HEK293T (cell line): Measurements from ENCODE around the gene GYS1.

Source experiments
- CTCF ChIA-PET: fragments of 350-600 bp; formaldehyde crosslinking; extraction: SDS; loops from one replicate; lab custom pipeline; 2021; ENCODE audit warnings: antibody characterized with exemption, inconsistent platforms; lab: Yijun Ruan, JAX
- POLR2A ChIA-PET: fragments of 350-600 bp; formaldehyde crosslinking; extraction: SDS; loops from one replicate; lab custom pipeline; 2020; ENCODE audit warnings: antibody characterized with exemption, inconsistent platforms; lab: Yijun Ruan, JAX
- DNase-seq: peaks from one replicate; pipeline ENCODE4 v3.0.0; 2012; ENCODE audit warnings: mixed read lengths; ENCODE audit errors: extremely low spot score
- ARNT ChIP-seq: fragments of 450-650 bp; IDR thresholded peaks from 2 replicates; pipeline ENCODE4 v1.6.1; 2017; ENCODE audit warnings: mild to moderate bottlenecking
- BHLHE40 ChIP-seq: fragments of 450-650 bp; IDR thresholded peaks from 2 replicates; pipeline ENCODE4 v1.6.1; 2016; ENCODE audit warnings: mild to moderate bottlenecking, moderate library complexity, borderline replicate concordance
- CTBP1 ChIP-seq: fragments of 450-650 bp; IDR thresholded peaks from 2 replicates; pipeline ENCODE4 v1.6.1; 2016; ENCODE audit warnings: borderline replicate concordance
- ELF4 ChIP-seq: fragments of 450-650 bp; IDR thresholded peaks from 2 replicates; pipeline ENCODE4 v1.6.1; 2017; ENCODE audit warnings: antibody characterized with exemption
- FOXA1 ChIP-seq: fragments of 450-650 bp; IDR thresholded peaks from 2 replicates; pipeline ENCODE4 v1.6.1; 2016; ENCODE audit warnings: mild to moderate bottlenecking
- FOXK2 ChIP-seq: fragments of 450-650 bp; IDR thresholded peaks from 2 replicates; pipeline ENCODE4 v1.6.1; 2016; ENCODE audit warnings: mild to moderate bottlenecking
- FOXM1 ChIP-seq: fragments of 450-650 bp; IDR thresholded peaks from 2 replicates; pipeline ENCODE4 v1.6.1; 2017; ENCODE audit warnings: mild to moderate bottlenecking, borderline replicate concordance
- HDGF ChIP-seq: fragments of 450-650 bp; IDR thresholded peaks from 2 replicates; pipeline ENCODE4 v1.6.1; 2017; ENCODE audit warnings: antibody characterized with exemption, borderline replicate concordance
- L3MBTL2 ChIP-seq: fragments of 450-650 bp; conservative IDR thresholded peaks from 2 replicates; pipeline ENCODE4 v1.6.1; 2016; ENCODE audit warnings: mild to moderate bottlenecking
- LEF1 ChIP-seq: fragments of 450-650 bp; IDR thresholded peaks from 2 replicates; pipeline ENCODE4 v1.6.1; 2017; ENCODE audit warnings: mild to moderate bottlenecking, borderline replicate concordance
- NFRKB ChIP-seq: fragments of 450-650 bp; IDR thresholded peaks from 2 replicates; pipeline ENCODE4 v1.6.1; 2016; ENCODE audit warnings: mild to moderate bottlenecking, moderate library complexity
- PKNOX1 ChIP-seq: fragments of 450-650 bp; IDR thresholded peaks from 2 replicates; pipeline ENCODE4 v1.6.1; 2016
- SP1 ChIP-seq: fragments of 450-650 bp; IDR thresholded peaks from 2 replicates; pipeline ENCODE4 v1.6.1; 2017
- SUZ12 ChIP-seq: fragments of 450-650 bp; IDR thresholded peaks from 2 replicates; pipeline ENCODE4 v1.6.1; 2016; ENCODE audit warnings: mild to moderate bottlenecking
- TARDBP ChIP-seq: fragments of 450-650 bp; IDR thresholded peaks from 2 replicates; pipeline ENCODE4 v1.6.1; 2016
- ZNF384 ChIP-seq: fragments of 450-650 bp; IDR thresholded peaks from 2 replicates; pipeline ENCODE4 v1.6.1; 2016

The GYS1 gene

GRCh38 chr19:48986211-48986610 lies 6.9 kb downstream of the GYS1 start:
- TF ChIP-seq LEF1 (no peak), NFRKB (no peak), BHLHE40 (no peak), SUZ12 (no peak), ELF4 (no peak), FOXM1 (no peak), L3MBTL2 (no peak), TARDBP (no peak)
- POLR2A ChIA-PET: interaction anchor here (1.2 kb wide), 1 partner anchor 8 kb away, joined by 4 read pairs; no protein-coding TSS in a partner anchor
- no peak for DNase-seq
- CTCF ChIA-PET: interaction anchor here (1.0 kb wide), 1 partner anchor 13 kb away, joined by 3 read pairs; no protein-coding TSS in a partner anchor

GRCh38 chr19:48985711-48986110 lies 7.4 kb downstream of the GYS1 start:
- CTCF ChIA-PET: no interaction called here

GRCh38 chr19:48982280-48982679 lies 10.8 kb downstream of the GYS1 start:
- ChIA-PET CTCF (no interaction called here), POLR2A (interaction anchor here (2.5 kb wide), 1 partner anchor 11 kb away, joined by 12 read pairs; the partner anchor contains the start of genes GYS1 and RUVBL2)
- DNase-seq: no peak
- TF ChIP-seq SP1 (no peak), CTBP1 (no peak), LEF1 (no peak), TARDBP (no peak), ZNF384 (no peak), ARNT (no peak)

More at GRCh38 chr19:48985711-48986110, 7.4 kb downstream of the GYS1 start:
- POLR2A ChIA-PET: no interaction called here
- TF ChIP-seq SUZ12: no peak
- no peak for TF ChIP-seq CTBP1
- no peak for TF ChIP-seq BHLHE40
- no peak for TF ChIP-seq FOXK2
- no peak for TF ChIP-seq ARNT
- no peak for TF ChIP-seq NFRKB
- no peak for TF ChIP-seq SP1
- no peak for TF ChIP-seq PKNOX1
- no peak for TF ChIP-seq ELF4
- TF ChIP-seq FOXM1: no peak
- TF ChIP-seq HDGF: no peak
- no peak for TF ChIP-seq LEF1
- no peak for TF ChIP-seq L3MBTL2
- no peak for TF ChIP-seq TARDBP
- TF ChIP-seq ZNF384: no peak
- TF ChIP-seq FOXA1: no peak
- no peak for DNase-seq

GRCh38 chr19:48977061-48977460 lies 16.0 kb downstream of the GYS1 start:
- CTCF ChIA-PET: interaction anchor here (0.6 to 4.6 kb wide), 2 partner anchors 15 to 570 kb away, joined by 3 to 26 read pairs; partner anchors contain the start of genes GYS1 and RUVBL2
- POLR2A ChIA-PET: interaction anchor here (1.0 kb wide), 2 partner anchors 11 to 105 kb away, joined by 3 to 5 read pairs; partner anchors contain the start of gene PPP1R15A
- no peak for TF ChIP-seq NFRKB
- TF ChIP-seq ZNF384: no peak
- TF ChIP-seq SP1: no peak
- TF ChIP-seq FOXA1: no peak
- TF ChIP-seq LEF1: no peak
- DNase-seq: no peak

GRCh38 chr19:48975947-48976847 lies 16.9 kb downstream of the GYS1 start:
- CTCF ChIA-PET: interaction anchor here (0.7 to 4.6 kb wide), 2 partner anchors 16 to 24 kb away, joined by 4 to 26 read pairs; partner anchors contain the start of genes GYS1 and RUVBL2
- POLR2A ChIA-PET: interaction anchor here (0.9 to 1.0 kb wide), 2 partner anchors 10 to 76 kb away, joined by 3 to 5 read pairs; partner anchors contain the start of gene NUCB1
- DNase-seq: peak; percentile 57
- 0 out of 2 replicates have a peak, but pooled peaks have one; percentile 36 for TF ChIP-seq ZNF384
- TF ChIP-seq ELF4: peak; percentile 88
- TF ChIP-seq SP1: no peak
- peak; percentile 58 for TF ChIP-seq L3MBTL2
- peak; percentile 86 for TF ChIP-seq SUZ12
- no peak for TF ChIP-seq ARNT

GRCh38 chr19:48970923-48971395 lies 22.1 kb downstream of the GYS1 start:
- CTCF ChIA-PET: interaction anchor here (0.6 to 2.1 kb wide), 15 partner anchors 9 to 259 kb away, joined by 3 to 10 read pairs (median 6); partner anchors contain the start of genes BAX, BCAT2, GYS1 and NUCB1
- POLR2A ChIA-PET: interaction anchor here (0.7 to 1.8 kb wide), 4 partner anchors 16 to 176 kb away, joined by 3 to 13 read pairs (median 4); partner anchors contain the start of genes BAX, GYS1, PPP1R15A and RUVBL2
- DNase-seq: peak; percentile 79
- TF ChIP-seq HDGF: no peak
- TF ChIP-seq FOXM1: no peak
- no peak for TF ChIP-seq CTBP1

GRCh38 chr19:48970139-48970766 lies 22.9 kb downstream of the GYS1 start:
- TF ChIP-seq CTBP1 (no peak), LEF1 (no peak), FOXK2 (no peak), SUZ12 (no peak), FOXA1 (no peak), PKNOX1 (no peak)
- ChIA-PET CTCF (interaction anchor here (0.6 to 2.1 kb wide), 16 partner anchors 9 to 259 kb away, joined by 3 to 10 read pairs (median 4); partner anchors contain the start of genes BAX, BCAT2, GYS1 and NUCB1), POLR2A (interaction anchor here (0.7 to 1.8 kb wide), 6 partner anchors 15 to 175 kb away, joined by 3 to 13 read pairs (median 4); partner anchors contain the start of genes BAX, DHDH, GYS1 and PPP1R15A)
- DNase-seq: no peak
